GM20000 (cell line): ENCODE results near the gene ANXA10.
"Not testable (repeated sequence)": the region's sequence is repeated elsewhere in the genome, so short reads cannot be mapped to it uniquely, and the experiment has no call there.

Experiments
- DNase-seq: peaks from one replicate; pipeline ENCODE4 v3.0.0; 2012; ENCODE audit warnings: low spot score
- TF ChIP-seq, protein P1 (sequence below): IDR thresholded peaks from 2 replicates; pipeline ENCODE4 v1.5.1; 2012; ENCODE audit warnings: mild to moderate bottlenecking, control low read depth; ENCODE audit errors: extremely low read depth, missing control alignments

ANXA10 gene

GRCh38 chr4:168208957-168209614, 116.7 kb downstream of the ANXA10 start:
- TF ChIP-seq, protein P1, sequence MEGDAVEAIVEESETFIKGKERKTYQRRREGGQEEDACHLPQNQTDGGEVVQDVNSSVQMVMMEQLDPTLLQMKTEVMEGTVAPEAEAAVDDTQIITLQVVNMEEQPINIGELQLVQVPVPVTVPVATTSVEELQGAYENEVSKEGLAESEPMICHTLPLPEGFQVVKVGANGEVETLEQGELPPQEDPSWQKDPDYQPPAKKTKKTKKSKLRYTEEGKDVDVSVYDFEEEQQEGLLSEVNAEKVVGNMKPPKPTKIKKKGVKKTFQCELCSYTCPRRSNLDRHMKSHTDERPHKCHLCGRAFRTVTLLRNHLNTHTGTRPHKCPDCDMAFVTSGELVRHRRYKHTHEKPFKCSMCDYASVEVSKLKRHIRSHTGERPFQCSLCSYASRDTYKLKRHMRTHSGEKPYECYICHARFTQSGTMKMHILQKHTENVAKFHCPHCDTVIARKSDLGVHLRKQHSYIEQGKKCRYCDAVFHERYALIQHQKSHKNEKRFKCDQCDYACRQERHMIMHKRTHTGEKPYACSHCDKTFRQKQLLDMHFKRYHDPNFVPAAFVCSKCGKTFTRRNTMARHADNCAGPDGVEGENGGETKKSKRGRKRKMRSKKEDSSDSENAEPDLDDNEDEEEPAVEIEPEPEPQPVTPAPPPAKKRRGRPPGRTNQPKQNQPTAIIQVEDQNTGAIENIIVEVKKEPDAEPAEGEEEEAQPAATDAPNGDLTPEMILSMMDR, result no peak

GRCh38 chr4:168212656-168213055, 120.3 kb downstream of the ANXA10 start:
- TF ChIP-seq, protein P1, result no peak
- no peak for DNase-seq

More at GRCh38 chr4:168208957-168209614, 116.7 kb downstream of the ANXA10 start:
- DNase-seq, result no peak

DNA sequence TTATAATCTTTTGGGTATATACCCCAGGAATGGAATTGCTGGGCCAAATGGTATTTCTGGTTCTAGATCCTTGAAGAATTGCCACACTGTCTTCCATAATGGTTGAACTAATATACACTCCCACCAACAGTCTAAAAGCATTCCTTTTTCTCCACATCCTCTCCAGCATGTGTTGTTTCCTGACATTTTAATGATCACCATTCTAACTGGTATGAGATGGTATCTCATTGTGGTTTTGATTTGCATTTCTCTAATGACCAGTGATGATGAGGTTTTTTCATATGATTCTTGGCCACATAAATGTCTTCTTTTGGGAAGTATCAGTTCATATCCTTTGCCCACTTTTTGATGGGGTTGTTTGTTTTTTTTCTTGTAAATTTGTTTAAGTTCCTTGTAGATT, 121.2 kb downstream of the ANXA10 start:
- not testable (repeated sequence) for DNase-seq

DNA sequence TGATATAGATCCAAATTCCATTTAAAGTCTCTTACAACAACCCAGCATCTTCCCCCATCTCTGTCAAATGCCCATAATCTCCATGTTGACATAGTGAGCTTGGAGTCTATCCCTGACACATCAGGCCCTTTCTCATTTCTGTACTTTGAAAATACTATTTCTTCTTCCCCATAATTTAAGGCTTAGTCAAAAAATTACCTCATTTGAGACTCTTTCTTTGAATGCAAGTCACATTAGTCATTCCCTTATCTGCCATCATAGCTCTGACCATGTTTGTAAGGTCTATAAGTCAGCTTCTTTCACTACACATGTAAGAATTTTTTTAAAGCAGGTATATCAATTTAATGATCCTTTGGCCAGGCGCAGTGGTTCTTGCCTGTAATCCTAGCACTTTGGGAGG, 126.3 kb downstream of the ANXA10 start:
- no peak for DNase-seq
- TF ChIP-seq, protein P1, result no peak

DNA sequence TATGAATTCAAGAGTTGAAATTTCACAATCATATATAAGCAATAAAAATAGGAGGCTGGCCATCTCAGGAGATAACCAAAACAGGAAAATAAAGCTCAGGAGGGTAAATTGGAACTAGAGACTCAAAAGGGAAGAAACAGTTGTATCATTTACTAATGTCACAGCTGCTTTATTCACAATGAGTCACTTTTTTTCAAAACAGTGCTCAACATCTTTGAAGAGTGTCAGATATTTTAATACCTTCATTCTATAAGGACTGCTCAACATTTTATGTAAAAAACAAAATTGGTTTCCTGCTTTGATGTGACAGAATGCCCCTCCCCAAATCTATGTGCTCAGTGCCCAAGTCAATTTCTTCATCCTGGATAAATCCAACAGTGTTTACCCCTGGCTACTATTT, 128.6 kb downstream of the ANXA10 start:
- DNase-seq, result no peak

GRCh38 chr4:168221301-168221700, 129.0 kb downstream of the ANXA10 start:
- DNase-seq, result no peak
- TF ChIP-seq, protein P1, result no peak

More for the DNA sequence above, 128.6 kb downstream of the ANXA10 start:
- TF ChIP-seq, protein P1, result no peak
